HUDEP-2 (cell line): Measurements from ENCODE around the gene ROBO1.
"Not testable (repeated sequence)": the region's sequence is repeated elsewhere in the genome, so short reads cannot be mapped to it uniquely, and the experiment has no call there.

Experiments used
- DNase-seq, 76 experiments: peaks; one replicate each; lab custom pipeline; 2025; ENCODE audit not compliant: unreplicated experiment in 76 of 76; lab: John Stamatoyannopoulos, UW

Gene ROBO1

GRCh38 chr3:79178471-79179180, 589.2 kb downstream of the ROBO1 start:
- DNase-seq = no peak

GRCh38 chr3:79175870-79176269, 591.9 kb downstream of the ROBO1 start:
- no peak for DNase-seq

DNA sequence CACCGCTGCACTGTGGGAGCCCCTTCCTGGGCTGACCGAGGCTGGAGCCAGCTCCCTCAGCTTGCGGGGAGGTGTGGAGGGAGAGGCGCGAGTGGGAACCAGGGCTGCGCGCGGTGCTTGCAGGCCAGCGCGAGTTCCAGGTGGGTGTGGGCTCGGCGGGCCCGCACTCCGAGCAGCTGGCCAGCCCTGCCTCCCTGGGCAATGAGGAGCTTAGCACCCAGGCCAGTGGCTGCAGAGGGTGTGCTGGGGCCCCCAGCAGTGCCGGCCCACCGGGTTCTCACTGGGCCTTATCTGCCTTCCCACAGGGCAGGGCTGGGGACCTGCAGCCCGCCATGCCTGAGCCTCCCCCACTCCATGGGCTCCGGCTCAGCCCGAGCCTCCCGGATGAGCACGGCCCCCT, 594.5 kb downstream of the ROBO1 start:
- DNase-seq = not testable (repeated sequence)

DNA sequence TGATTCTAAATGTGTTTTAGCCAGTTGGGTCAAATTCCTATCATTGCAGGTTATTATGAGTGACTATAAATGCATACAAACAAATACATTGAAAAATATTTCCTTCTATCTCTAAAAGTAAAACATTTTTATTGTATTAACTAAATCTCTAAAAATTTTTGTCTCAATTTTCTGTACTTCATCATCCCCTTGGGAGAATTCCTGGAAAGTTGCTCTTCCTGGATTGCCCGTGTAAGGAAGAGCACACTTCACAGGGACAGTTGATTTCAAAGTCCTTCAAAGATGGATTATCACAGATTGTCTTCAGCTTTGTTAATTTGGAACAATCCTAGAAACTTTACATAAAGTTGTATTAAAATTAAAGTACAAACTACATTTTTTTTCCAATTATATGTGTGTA, 595.6 kb downstream of the ROBO1 start:
- DNase-seq = no peak

DNA sequence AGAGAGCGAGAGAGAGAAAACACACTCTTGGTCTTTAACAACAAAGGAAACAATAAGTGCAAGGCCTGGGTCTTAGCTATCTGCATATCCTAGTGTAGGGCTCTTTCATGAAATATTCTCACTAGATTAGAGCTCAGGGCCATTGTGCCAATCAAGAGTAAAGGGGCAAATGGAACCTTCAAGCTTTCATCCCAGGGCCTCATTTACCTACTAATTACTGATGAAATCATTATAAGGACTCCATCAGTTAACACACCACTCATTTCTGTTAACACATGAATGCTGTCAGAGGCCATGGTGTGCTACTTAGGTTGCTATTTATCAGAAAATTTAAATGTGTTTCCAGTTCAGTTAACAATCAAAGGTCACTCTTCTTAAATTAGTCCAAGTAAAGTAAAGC, 597.8 kb downstream of the ROBO1 start:
- DNase-seq = no peak

DNA sequence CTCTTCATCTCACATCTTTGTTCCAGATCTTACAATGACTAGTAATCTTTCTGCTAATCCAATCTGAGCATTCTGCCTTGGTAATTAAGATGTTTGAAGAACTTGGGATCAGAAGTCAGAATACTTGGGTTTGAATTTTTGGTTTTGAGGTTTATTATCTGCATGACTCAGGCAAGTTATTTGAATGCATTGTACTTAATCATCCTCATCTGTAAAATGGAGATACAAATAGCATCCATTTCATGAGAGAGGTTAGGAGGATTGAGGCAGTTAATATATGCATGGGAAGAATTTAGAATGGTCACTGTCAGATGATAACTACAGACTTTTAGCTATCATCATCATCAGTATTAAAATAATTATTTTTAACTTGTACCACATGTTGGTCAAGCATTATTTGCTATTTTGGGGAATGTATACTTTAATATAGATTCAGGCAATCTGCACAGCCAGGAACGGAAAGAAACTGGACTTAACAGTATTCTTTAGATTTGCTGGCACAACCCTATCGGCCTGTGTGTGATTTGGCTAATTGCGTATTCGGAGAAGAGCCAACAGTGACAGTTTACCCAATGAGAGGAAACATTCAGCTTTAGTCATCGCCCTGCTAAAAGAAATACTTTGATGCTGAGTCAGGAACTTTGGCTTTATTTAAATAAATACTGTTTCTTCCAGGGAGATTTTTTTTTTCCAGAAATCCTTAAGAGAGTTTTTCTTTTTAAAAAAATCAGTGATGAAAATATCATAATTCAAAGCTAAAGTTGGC, 600.0 kb downstream of the ROBO1 start:
- DNase-seq = no peak

GRCh38 chr3:79162653-79163052, 605.1 kb downstream of the ROBO1 start:
- no peak for DNase-seq

DNA sequence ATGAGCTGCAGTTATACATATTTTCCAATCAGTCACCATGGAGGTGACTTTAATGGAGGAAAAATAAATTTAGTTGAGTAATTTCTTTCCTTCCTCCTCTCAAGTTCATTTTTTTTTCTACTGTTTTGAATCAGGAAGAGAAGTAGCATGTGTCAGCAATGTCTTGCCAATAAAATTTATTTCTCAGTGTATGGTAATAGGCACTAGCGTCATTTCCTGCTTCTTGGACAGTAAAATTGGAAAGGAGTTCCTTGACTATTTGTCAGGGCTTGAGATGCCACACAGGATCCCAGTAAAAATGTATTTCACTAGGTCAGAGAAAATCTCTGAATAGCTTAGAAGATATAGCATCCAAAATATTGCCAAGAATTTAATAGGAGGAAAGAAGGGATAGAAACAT, 605.9 kb downstream of the ROBO1 start:
- no peak for DNase-seq

DNA sequence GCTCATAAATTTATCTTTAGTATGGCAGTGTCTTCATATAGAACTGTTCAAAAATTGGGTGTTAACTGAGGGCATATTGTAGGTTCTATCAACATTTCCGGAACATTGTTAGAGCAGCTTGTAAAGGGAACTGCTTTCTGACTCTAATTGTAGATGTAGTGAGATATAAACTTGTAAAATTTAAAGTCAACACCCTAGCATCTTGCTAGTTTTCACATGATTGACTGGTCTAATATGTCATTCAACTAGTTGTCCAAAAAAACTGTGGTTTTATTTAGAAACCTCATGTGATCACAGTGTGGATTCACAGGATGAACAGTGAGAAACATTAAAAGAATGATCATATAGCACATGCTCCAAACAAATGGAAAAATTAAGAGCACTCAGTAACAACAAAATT, 607.4 kb downstream of the ROBO1 start:
- no peak for DNase-seq

DNA sequence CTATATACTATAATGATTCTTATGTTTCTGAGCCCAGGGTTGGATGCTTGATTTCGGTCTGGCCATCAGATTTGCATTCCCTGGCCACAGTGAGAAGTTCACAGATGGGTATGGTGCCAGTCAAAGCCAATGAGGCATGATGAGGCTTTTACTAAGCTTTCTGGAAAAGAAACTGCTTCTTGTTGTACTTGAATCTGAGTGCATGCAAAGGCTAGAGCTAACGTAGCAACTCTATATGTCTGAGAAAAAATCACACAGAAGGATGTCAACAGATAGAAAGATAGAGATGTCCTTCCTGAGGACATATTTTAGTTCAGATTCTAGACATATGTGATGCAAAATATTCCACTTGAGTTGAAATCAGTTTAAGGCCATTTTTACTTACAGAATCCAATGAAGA, 608.1 kb downstream of the ROBO1 start:
- DNase-seq = no peak

DNA sequence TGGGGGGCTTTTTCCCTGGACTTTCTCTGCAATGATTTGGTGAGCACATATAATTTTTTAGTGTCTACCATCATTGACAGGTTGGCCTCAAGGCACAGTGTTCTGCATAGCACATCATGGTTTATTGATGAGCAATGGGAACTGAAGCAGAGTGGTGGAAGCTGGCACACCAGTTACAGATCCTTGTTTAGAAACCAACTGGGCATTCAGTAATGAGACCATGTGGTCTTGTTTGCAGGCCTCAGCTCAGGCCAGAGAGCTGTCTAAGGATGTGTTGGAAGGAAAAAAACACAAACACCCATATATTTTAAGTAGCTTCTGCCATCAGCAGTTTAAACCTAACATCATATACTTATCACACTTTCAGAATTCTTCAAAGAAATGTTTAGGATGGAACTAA, 610.6 kb downstream of the ROBO1 start:
- DNase-seq = no peak

- DNase-seq = no peak
These were observed 612.9 kb downstream of the ROBO1 start for GRCh38 chr3:79154865-79155264.

DNA sequence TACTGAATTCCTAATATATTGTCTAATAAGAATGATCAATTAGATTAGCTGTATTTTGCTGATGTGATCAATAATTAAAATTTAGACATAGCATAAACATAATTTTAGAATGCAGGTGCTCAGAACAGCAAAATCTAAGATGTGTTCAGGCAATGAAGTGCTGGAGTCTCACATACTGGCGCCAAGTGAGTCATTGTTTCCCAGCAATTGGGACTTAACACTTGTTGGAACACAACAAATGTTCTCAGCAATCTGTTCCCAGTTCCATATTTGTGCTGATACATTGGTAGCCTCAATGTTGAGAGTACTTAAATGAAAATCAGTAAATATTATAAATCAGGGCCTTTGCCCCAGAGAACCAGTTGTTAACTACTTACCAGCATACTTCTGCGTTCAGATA, 619.0 kb downstream of the ROBO1 start:
- DNase-seq = no peak

GRCh38 chr3:79146024-79146423, 621.8 kb downstream of the ROBO1 start:
- no peak for DNase-seq

DNA sequence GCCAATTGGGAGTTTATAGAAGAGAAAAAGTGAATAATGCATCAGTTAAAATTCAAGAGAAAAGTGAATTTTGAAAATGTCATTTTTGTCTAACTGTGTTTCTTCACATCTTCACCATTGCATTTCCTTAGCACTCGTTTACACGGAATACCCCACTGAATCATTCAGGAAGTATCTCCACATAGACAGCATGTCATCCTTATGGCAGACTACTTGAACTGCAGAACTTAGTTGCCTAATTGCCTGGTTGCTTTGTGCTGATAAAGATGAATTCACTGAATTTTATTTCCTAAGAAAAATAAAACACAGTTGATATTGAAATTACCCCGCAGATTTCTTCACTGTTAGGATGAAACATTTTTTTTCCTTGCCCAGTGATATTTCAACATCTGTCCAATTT, 627.1 kb downstream of the ROBO1 start:
- no peak for DNase-seq

GRCh38 chr3:79139395-79140068, 628.3 kb downstream of the ROBO1 start:
- no peak for DNase-seq

- no peak for DNase-seq
These were observed 642.3 kb downstream of the ROBO1 start for GRCh38 chr3:79125313-79125984.

GRCh38 chr3:79115458-79115857, 652.3 kb downstream of the ROBO1 start:
- DNase-seq = no peak

- no peak for DNase-seq
These were observed 653.9 kb downstream of the ROBO1 start for GRCh38 chr3:79113876-79114275.

DNA sequence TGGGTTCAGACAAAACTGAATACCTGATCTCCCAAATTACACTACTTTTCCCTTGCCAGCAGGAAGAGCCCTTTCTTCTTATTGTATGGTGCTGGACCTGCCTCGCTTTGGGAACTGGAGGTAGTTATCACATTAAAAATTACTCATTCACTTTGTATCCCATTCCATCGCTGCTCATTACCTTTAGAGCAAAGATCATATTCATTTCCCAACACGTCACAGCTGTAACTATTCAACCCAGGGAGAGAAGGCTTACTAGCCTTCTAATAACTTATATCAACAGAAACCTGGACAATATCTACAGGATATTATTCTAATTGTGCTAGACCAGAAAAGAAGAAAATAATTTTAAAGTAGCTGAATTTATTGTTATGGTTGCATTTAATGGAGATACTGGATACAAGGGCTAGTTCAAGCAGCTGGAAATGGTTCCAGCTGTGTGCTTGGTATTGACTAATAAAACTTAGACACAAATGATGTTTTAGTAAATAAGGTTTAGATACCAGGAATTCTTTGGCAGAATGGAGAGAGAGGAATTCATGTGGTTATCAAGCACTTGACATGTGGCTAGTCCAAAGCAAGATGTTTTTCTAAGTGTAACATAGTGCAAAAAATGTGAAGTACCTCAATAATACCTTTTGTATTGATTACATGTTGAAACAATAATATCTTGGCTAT, 656.3 kb downstream of the ROBO1 start:
- no peak for DNase-seq

DNA sequence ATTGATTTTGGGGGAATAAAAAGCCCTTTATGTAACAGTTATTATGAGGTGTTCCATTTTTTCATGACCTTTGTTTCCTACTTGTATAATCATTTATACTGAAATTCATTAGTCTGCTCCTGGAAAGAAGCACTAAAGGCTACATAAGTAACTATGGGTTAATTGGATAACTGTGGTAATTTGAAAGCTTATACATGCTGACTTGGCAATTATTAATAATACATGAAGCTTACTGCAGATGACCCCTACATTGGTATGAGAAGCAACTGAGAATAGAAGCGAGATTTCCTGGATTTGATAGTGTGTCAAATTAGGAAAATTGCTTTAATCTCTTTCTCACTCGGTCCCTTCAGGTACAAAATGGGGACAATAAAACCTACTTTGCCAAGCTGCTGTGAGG, 658.0 kb downstream of the ROBO1 start:
- DNase-seq = no peak
